ENCODE measurements around the gene HS3ST5.

- TF ChIP-seq CTCF (IDR thresholded peaks at IDR 0.05) (no peak), POLR2AphosphoS5 (IDR thresholded peaks at IDR 0.05) (no peak), POLR2A (IDR thresholded peaks at IDR 0.05) (no peak), EP300 (IDR thresholded peaks at IDR 0.05) (no peak)
These were observed 261.1 kb downstream of the HS3ST5 start for GRCh38 chr6:114081730-114082129.

All from stomach (tissue), 4 donors.